Activated T-helper 1 cell treated with Interleukin-2 at 50 U/mL for 16 hours (primary cell): ENCODE measurements around the gene PTPN3.
"Not testable (repeated sequence)": the region's sequence is repeated elsewhere in the genome, so short reads cannot be mapped to it uniquely, and the experiment has no call there.

ENCODE experiments used
- DNase-seq: peaks from one replicate; pipeline ENCODE4 v3.0.0-alpha.2; 2020; ENCODE audit warnings: low read depth

The PTPN3 gene

GRCh38 chr9:109498195-109499092, at the start of gene PTPN3:
TSS of gene PTPN3 (minus strand) at chr9:109498307. CDS start at chr9:109463434, 34,873 bp downstream.
- no peak for DNase-seq

- DNase-seq: not testable (repeated sequence)
Observed at GRCh38 chr9:109544954-109545353, 46.8 kb upstream of the PTPN3 start.

- DNase-seq: no peak
Observed at GRCh38 chr9:109542922-109543321, 44.8 kb upstream of the PTPN3 start.

GRCh38 chr9:109538346-109538745, 40.2 kb upstream of the PTPN3 start:
- DNase-seq: no peak

- no peak for DNase-seq
Observed at GRCh38 chr9:109537288-109537687, 39.2 kb upstream of the PTPN3 start.

- no peak for DNase-seq
Observed at GRCh38 chr9:109536859-109537258, 38.8 kb upstream of the PTPN3 start.

- no peak for DNase-seq
Observed at GRCh38 chr9:109535365-109535764, 37.3 kb upstream of the PTPN3 start.

GRCh38 chr9:109534151-109534550, 36.0 kb upstream of the PTPN3 start:
- DNase-seq: no peak

- not testable (repeated sequence) for DNase-seq
Observed at GRCh38 chr9:109532652-109533051, 34.5 kb upstream of the PTPN3 start.

GRCh38 chr9:109522106-109522505, 24.0 kb upstream of the PTPN3 start:
- no peak for DNase-seq

- no peak for DNase-seq
Observed at GRCh38 chr9:109520475-109521132, 22.5 kb upstream of the PTPN3 start.

- no peak for DNase-seq
Observed at GRCh38 chr9:109519366-109519765, 21.3 kb upstream of the PTPN3 start.

GRCh38 chr9:109518621-109519335, 20.7 kb upstream of the PTPN3 start:
- DNase-seq: no peak

- no peak for DNase-seq
Observed at GRCh38 chr9:109517901-109518377, 19.8 kb upstream of the PTPN3 start.

GRCh38 chr9:109513871-109514270, 15.8 kb upstream of the PTPN3 start:
- no peak for DNase-seq

- no peak for DNase-seq
Observed at GRCh38 chr9:109512170-109512756, 14.2 kb upstream of the PTPN3 start.

- DNase-seq: no peak
Observed at GRCh38 chr9:109510506-109510905, 12.4 kb upstream of the PTPN3 start.

GRCh38 chr9:109510042-109510441, 11.9 kb upstream of the PTPN3 start:
- not testable (repeated sequence) for DNase-seq

GRCh38 chr9:109509611-109510010, 11.5 kb upstream of the PTPN3 start:
- DNase-seq: no peak

GRCh38 chr9:109507421-109507838, 9.3 kb upstream of the PTPN3 start:
- no peak for DNase-seq

- no peak for DNase-seq
Observed at GRCh38 chr9:109506097-109506712, 8.1 kb upstream of the PTPN3 start.

GRCh38 chr9:109504689-109505088, 6.6 kb upstream of the PTPN3 start:
- no peak for DNase-seq
